H9 (cell line): Measurements from ENCODE around the gene JADE2. TPM values are rescaled to one million over a fixed set of nuclear protein-coding genes. Genes with fewer than 3 reads are reported as not detected.

Source experiments
- DNase-seq: peaks from one replicate; pipeline ENCODE4 v3.0.0-alpha.2; 2017
- H2AFZ ChIP-seq: one replicate; pipeline ENCODE4 v1.6.1; 2013; ENCODE audit warnings: mild to moderate bottlenecking, low read length, control low read depth, moderate library complexity
- H2AK5ac ChIP-seq: 2 replicates; pipeline ENCODE4 v1.6.1; 2013; ENCODE audit warnings: low read length, control low read depth, mixed read lengths; ENCODE audit not compliant: insufficient read length
- H2BK120ac ChIP-seq: one replicate; pipeline ENCODE4 v1.6.1; 2013; ENCODE audit warnings: low read depth, mild to moderate bottlenecking, low read length, control low read depth, inconsistent platforms; ENCODE audit not compliant: poor library complexity, severe bottlenecking
- H2BK12ac ChIP-seq: 2 replicates; pipeline ENCODE4 v1.6.1; 2013; ENCODE audit warnings: low read length, control low read depth, mixed read lengths, low read depth; ENCODE audit not compliant: insufficient read length
- H2BK15ac ChIP-seq: 2 replicates; pipeline ENCODE4 v1.6.1; 2013; ENCODE audit warnings: low read depth, low read length, control low read depth
- H2BK20ac ChIP-seq: one replicate; pipeline ENCODE4 v1.6.1; 2013; ENCODE audit warnings: low read depth, mild to moderate bottlenecking, low read length, control low read depth, inconsistent platforms; ENCODE audit not compliant: poor library complexity, severe bottlenecking
- H2BK5ac ChIP-seq: 2 replicates; pipeline ENCODE4 v1.6.1; 2013; ENCODE audit warnings: low read length, control low read depth, mixed read lengths; ENCODE audit not compliant: insufficient read length
- H3K14ac ChIP-seq: 2 replicates; pipeline ENCODE4 v1.6.1; 2013; ENCODE audit warnings: low read length, control low read depth; ENCODE audit not compliant: insufficient read depth
- H3K18ac ChIP-seq: 2 replicates; pipeline ENCODE4 v1.6.1; 2013; ENCODE audit warnings: low read depth, mild to moderate bottlenecking, mixed read lengths, low read length, control low read depth; ENCODE audit not compliant: insufficient read length
- H3K23ac ChIP-seq: 2 replicates; pipeline ENCODE4 v1.6.1; 2013; ENCODE audit warnings: low read length, control low read depth, mixed read lengths, low read depth; ENCODE audit not compliant: insufficient read length
- H3K23me2 ChIP-seq: 2 replicates; pipeline ENCODE4 v1.6.1; 2013; ENCODE audit warnings: low read depth, mild to moderate bottlenecking, mixed read lengths, low read length, control low read depth; ENCODE audit not compliant: insufficient read length, poor library complexity, severe bottlenecking
- H3K27ac ChIP-seq: 2 replicates; pipeline ENCODE4 v1.5.1; 2013; ENCODE audit warnings: low read length, control low read depth, mixed read lengths, low read depth; ENCODE audit not compliant: insufficient read length
- H3K27me3 ChIP-seq: 2 replicates; pipeline ENCODE4 v1.6.1; 2013; ENCODE audit warnings: low read length, control low read depth, inconsistent platforms; ENCODE audit not compliant: insufficient read depth
- H3K4ac ChIP-seq: 2 replicates; pipeline ENCODE4 v1.6.1; 2013; ENCODE audit warnings: low read depth, mild to moderate bottlenecking, control low read depth, inconsistent platforms, low read length, moderate library complexity
- H3K4me1 ChIP-seq: 2 replicates; pipeline ENCODE4 v1.6.1; 2013; ENCODE audit warnings: low read length, control low read depth, inconsistent platforms; ENCODE audit not compliant: insufficient read depth
- H3K4me2 ChIP-seq: 2 replicates; pipeline ENCODE4 v1.6.1; 2013; ENCODE audit warnings: low read length, control low read depth, mixed read lengths; ENCODE audit not compliant: insufficient read length, insufficient read depth
- H3K56ac ChIP-seq: 2 replicates; pipeline ENCODE4 v1.6.1; 2013; ENCODE audit warnings: low read depth, mild to moderate bottlenecking, mixed read lengths, low read length, control low read depth; ENCODE audit not compliant: insufficient read length
- H3K79me1 ChIP-seq: 2 replicates; pipeline ENCODE4 v1.6.1; 2013; ENCODE audit warnings: low read depth, mild to moderate bottlenecking, moderate library complexity, low read length, control low read depth, inconsistent platforms; ENCODE audit not compliant: insufficient read depth, poor library complexity, severe bottlenecking
- H3K79me2 ChIP-seq: 2 replicates; pipeline ENCODE4 v1.6.1; 2013; ENCODE audit warnings: low read length, control low read depth, inconsistent platforms; ENCODE audit not compliant: insufficient read depth
- H3K9ac ChIP-seq: 2 replicates; pipeline ENCODE4 v1.6.1; 2013; ENCODE audit warnings: low read length, control low read depth, mixed read lengths; ENCODE audit not compliant: insufficient read length; ENCODE audit errors: extremely low read depth
- H3K9me3 ChIP-seq: one replicate; pipeline ENCODE4 v1.6.1; 2013; ENCODE audit warnings: low read depth, low read length, inconsistent platforms; ENCODE audit not compliant: control insufficient read depth
- H3T11ph ChIP-seq: one replicate; pipeline ENCODE4 v1.6.1; 2013; ENCODE audit warnings: mild to moderate bottlenecking, low read length, control low read depth, inconsistent platforms
- H4K20me1 ChIP-seq: one replicate; pipeline ENCODE4 v1.6.1; 2013; ENCODE audit not compliant: control insufficient read depth, insufficient read length, insufficient read depth
- H4K5ac ChIP-seq: 2 replicates; pipeline ENCODE4 v1.6.1; 2013; ENCODE audit warnings: low read depth, mild to moderate bottlenecking, mixed read lengths, low read length, control low read depth; ENCODE audit not compliant: insufficient read length
- H4K8ac ChIP-seq: replicated peaks from 2 replicates; pipeline ENCODE4 v1.6.1; 2013; ENCODE audit warnings: low read length, control low read depth, mixed read lengths, low read depth; ENCODE audit not compliant: insufficient read length
- H4K91ac ChIP-seq: 2 replicates; pipeline ENCODE4 v1.6.1; 2013; ENCODE audit warnings: low read depth, mild to moderate bottlenecking, moderate library complexity, mixed read lengths, low read length, control low read depth; ENCODE audit not compliant: insufficient read length
- H3K27ac Mint-ChIP-seq, 3 experiments: 2 replicates in 2 of 3; 3 replicates in 1 of 3; pipeline ENCODE4 v1.8.0; 2020 to 2021; ENCODE audit warnings: mixed read lengths in 3 of 3, mild to moderate bottlenecking in 1 of 3, moderate library complexity in 1 of 3
- H3K27me3 Mint-ChIP-seq: 2 replicates; pipeline ENCODE4 v1.8.0; 2021; ENCODE audit warnings: low read depth, mild to moderate bottlenecking, moderate library complexity, mixed read lengths
- H3K36me3 Mint-ChIP-seq, 3 experiments: 2 replicates in 2 of 3; 3 replicates in 1 of 3; pipeline ENCODE4 v1.8.0; 2020 to 2021; ENCODE audit warnings: low read depth in 3 of 3, mixed read lengths in 3 of 3; ENCODE audit not compliant: insufficient read depth in 1 of 3
- H3K4me1 Mint-ChIP-seq, 2 experiments: 2 replicates each; pipeline ENCODE4 v1.8.0; 2020; ENCODE audit warnings: mixed read lengths in 2 of 2
- H3K4me3 Mint-ChIP-seq, 2 experiments: 2 replicates in 1 of 2; 3 replicates in 1 of 2; pipeline ENCODE4 v1.8.0; 2020 to 2021; ENCODE audit warnings: mild to moderate bottlenecking in 2 of 2, mixed read lengths in 2 of 2, moderate library complexity in 1 of 2
- H3K9me3 Mint-ChIP-seq, 2 experiments: 2 replicates in 1 of 2; 3 replicates in 1 of 2; pipeline ENCODE4 v1.8.0; 2020; ENCODE audit warnings: mild to moderate bottlenecking in 2 of 2, mixed read lengths in 2 of 2, moderate library complexity in 1 of 2
- total RNA-seq: library from RNA; stranded (reverse); gene quantifications from 2 replicates; pipeline ENCODE4 v1.2.1, GENCODE V29; 2021
- TF ChIP-seq, protein P1 (sequence below): fragments of 200-600 bp; sonication (generic); conservative IDR thresholded peaks from 3 replicates; pipeline ENCODE4 v1.8.0; 2021; ENCODE audit warnings: antibody characterized with exemption, mild to moderate bottlenecking

The JADE2 gene
- total RNA-seq, 1 experiment from 2014 or later: 99.7 TPM

DNA sequence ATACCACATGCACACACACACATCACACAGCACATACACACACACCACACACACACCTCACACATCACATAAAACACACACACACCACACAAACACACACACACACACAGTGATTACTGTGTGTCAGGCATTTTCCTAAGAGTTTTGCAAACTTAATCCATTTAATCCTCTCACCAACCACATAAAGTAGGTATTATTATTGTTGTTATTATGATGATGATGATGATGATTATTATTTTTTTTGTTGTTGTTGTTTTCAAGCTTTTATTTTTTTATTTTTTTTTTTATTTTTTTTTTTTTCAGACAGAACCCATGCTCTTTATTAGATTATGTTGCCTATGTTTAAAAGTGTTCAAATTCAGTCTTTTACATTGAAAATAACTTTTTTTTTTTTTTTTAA lies 31.5 kb downstream of the JADE2 start:
- no peak overlapping the region for H4K8ac ChIP-seq
- Mint-ChIP-seq H3K4me1 (peaks cover 17 to 18% of the 10 kb centered on the region in 2 experiments; a peak in 3 of 4 replicates), H3K4me3 (no peak overlapping the region; a peak in 1 of 5 replicates), H3K9me3 (no peaks in the 10 kb centered on the region), H3K36me3 (peaks cover 13 to 78% (median 47%) of the 10 kb centered on the region in 3 experiments), H3K27ac (no peak overlapping the region; a peak in 1 of 7 replicates), H3K27me3 (no peaks in the 10 kb centered on the region)
- H4K91ac ChIP-seq: no peak overlapping the region
- DNase-seq: no peak
- H3K56ac ChIP-seq: no peak overlapping the region
- H2BK15ac ChIP-seq: no peak overlapping the region
- no peak overlapping the region for H3K9ac ChIP-seq
- H2AK5ac ChIP-seq: no peak overlapping the region
- H3K4ac ChIP-seq: no peak overlapping the region
- H3K27ac ChIP-seq: no peak overlapping the region
- no peaks in the 10 kb centered on the region for H3K9me3 ChIP-seq
- H3T11ph ChIP-seq: no peak overlapping the region
- no peak overlapping the region for H3K23ac ChIP-seq
- H2AFZ ChIP-seq: no peak overlapping the region
- H3K4me2 ChIP-seq: no peak overlapping the region
- no peaks in the 10 kb centered on the region for H3K79me1 ChIP-seq
- H3K4me1 ChIP-seq: no peaks in the 10 kb centered on the region
- H3K18ac ChIP-seq: no peak overlapping the region
- H4K20me1 ChIP-seq: no peaks in the 10 kb centered on the region
- no peak overlapping the region for H3K14ac ChIP-seq
- TF ChIP-seq, protein P1, sequence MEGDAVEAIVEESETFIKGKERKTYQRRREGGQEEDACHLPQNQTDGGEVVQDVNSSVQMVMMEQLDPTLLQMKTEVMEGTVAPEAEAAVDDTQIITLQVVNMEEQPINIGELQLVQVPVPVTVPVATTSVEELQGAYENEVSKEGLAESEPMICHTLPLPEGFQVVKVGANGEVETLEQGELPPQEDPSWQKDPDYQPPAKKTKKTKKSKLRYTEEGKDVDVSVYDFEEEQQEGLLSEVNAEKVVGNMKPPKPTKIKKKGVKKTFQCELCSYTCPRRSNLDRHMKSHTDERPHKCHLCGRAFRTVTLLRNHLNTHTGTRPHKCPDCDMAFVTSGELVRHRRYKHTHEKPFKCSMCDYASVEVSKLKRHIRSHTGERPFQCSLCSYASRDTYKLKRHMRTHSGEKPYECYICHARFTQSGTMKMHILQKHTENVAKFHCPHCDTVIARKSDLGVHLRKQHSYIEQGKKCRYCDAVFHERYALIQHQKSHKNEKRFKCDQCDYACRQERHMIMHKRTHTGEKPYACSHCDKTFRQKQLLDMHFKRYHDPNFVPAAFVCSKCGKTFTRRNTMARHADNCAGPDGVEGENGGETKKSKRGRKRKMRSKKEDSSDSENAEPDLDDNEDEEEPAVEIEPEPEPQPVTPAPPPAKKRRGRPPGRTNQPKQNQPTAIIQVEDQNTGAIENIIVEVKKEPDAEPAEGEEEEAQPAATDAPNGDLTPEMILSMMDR: no peak
- no peak overlapping the region for H2BK120ac ChIP-seq
- no peaks in the 10 kb centered on the region for H3K23me2 ChIP-seq
- H2BK12ac ChIP-seq: no peak overlapping the region
- no peak overlapping the region for H2BK20ac ChIP-seq
- H3K27me3 ChIP-seq: no peaks in the 10 kb centered on the region
- no peak overlapping the region for H4K5ac ChIP-seq
- H2BK5ac ChIP-seq: no peak overlapping the region
- H3K79me2 ChIP-seq: peaks cover 1% of the 10 kb centered on the region; the same call in 1 of the 2 replicates
